K562 (cell line): Measurements from ENCODE around the gene KCNN4. TPM values are rescaled to one million over a fixed set of nuclear protein-coding genes. Genes with fewer than 3 reads are reported as not detected.

ENCODE experiments used
- ARID2 ChIP-seq: fragments of 450-650 bp; IDR thresholded peaks from 2 replicates; pipeline ENCODE4 v1.6.1; 2017; ENCODE audit warnings: antibody characterized with exemption, mild to moderate bottlenecking
- ARID4B ChIP-seq: sonication (generic); formaldehyde crosslinking; IDR thresholded peaks from 2 replicates; pipeline ENCODE4 v1.8.0; 2022; ENCODE audit warnings: mild to moderate bottlenecking, missing genetic modification reagents
- GABPB1 ChIP-seq: sonication (generic); formaldehyde crosslinking; IDR thresholded peaks from 2 replicates; pipeline ENCODE4 v1.8.0; 2022; ENCODE audit warnings: mild to moderate bottlenecking, missing genetic modification reagents
- GTF2A2 ChIP-seq: IDR thresholded peaks from 2 replicates; pipeline ENCODE4 v1.6.1; 2016; ENCODE audit warnings: mild to moderate bottlenecking, missing genetic modification characterization, missing compliant biosample characterization
- HEY1 ChIP-seq: fragments of 250-450 bp; sonication (Bioruptor Pico); IDR thresholded peaks from 2 replicates; pipeline ENCODE4 v1.5.0; 2020; ENCODE audit warnings: mild to moderate bottlenecking, moderate library complexity, borderline replicate concordance
- KLF6 ChIP-seq: fragments of 250-450 bp; sonication (Bioruptor Pico); IDR thresholded peaks from 2 replicates; pipeline ENCODE4 v1.4.0; 2020; ENCODE audit warnings: mild to moderate bottlenecking, moderate library complexity, borderline replicate concordance
- MBD2 ChIP-seq: sonication (generic); IDR thresholded peaks from 2 replicates; pipeline ENCODE4 v1.6.1; 2016; ENCODE audit warnings: low read depth, borderline replicate concordance
- MECOM ChIP-seq: fragments of 250-450 bp; sonication (Bioruptor Pico); IDR thresholded peaks from 2 replicates; pipeline ENCODE4 v1.8.0; 2022; ENCODE audit warnings: inconsistent platforms
- MNT ChIP-seq, 2 experiments: fragments of 450-650 bp; conservative IDR thresholded peaks; 2 replicates each; pipeline ENCODE4 v1.6.1; 2017; ENCODE audit warnings: mild to moderate bottlenecking in 2 of 2, moderate library complexity in 2 of 2
- POLR2A ChIP-seq: fragments of 450-650 bp; conservative IDR thresholded peaks from 2 replicates; pipeline ENCODE4 v1.6.1; 2016
- POU5F1 ChIP-seq: fragments of 150-350 bp; IDR thresholded peaks from 2 replicates; pipeline ENCODE4 v1.6.1; 2014; ENCODE audit warnings: borderline replicate concordance, low read length, low read depth, mild to moderate bottlenecking; ENCODE audit not compliant: partially characterized antibody
- PPARD ChIP-seq: fragments of 250-450 bp; sonication (Bioruptor Pico); IDR thresholded peaks from 2 replicates; pipeline ENCODE4 v1.8.0; 2022; ENCODE audit warnings: inconsistent platforms, mild to moderate bottlenecking, moderate library complexity
- PURB ChIP-seq: sonication (generic); formaldehyde crosslinking; IDR thresholded peaks from 2 replicates; pipeline ENCODE4 v1.9.0; 2021; ENCODE audit warnings: low read depth, mild to moderate bottlenecking, missing genetic modification reagents
- SETDB1 ChIP-seq: IDR thresholded peaks from one replicate; pipeline ENCODE4 v1.6.1; 2012; ENCODE audit warnings: low read length, control low read depth, inconsistent platforms
- SMAD1 ChIP-seq: fragments of 150-350 bp; IDR thresholded peaks from 2 replicates; pipeline ENCODE4 v1.6.1; 2014; ENCODE audit warnings: low read length, low read depth; ENCODE audit not compliant: partially characterized antibody
- ZBTB33 ChIP-seq: sonication (generic); formaldehyde crosslinking; IDR thresholded peaks from 2 replicates; pipeline ENCODE4 v1.8.1; 2023; ENCODE audit warnings: mild to moderate bottlenecking, missing genetic modification reagents
- polyA plus RNA-seq, 8 experiments: library from polyadenylated mRNA; depleted of rRNA in 4 of 8; stranded (reverse) in 5 of 8; unstranded in 3 of 8; fragments of >200 nt; fragmentation: Nextera tagmentation in 2 of 8; fragmentation: Illumina TruSeq in 1 of 8; extraction: Ambion mirVana in 2 of 8; extraction: Trizol in 1 of 8; gene quantifications; 2 replicates each; pipeline versions ENCODE4 v1.2.1 to v1.2.3, GENCODE V29; 2011 to 2014; ENCODE audit warnings: inconsistent platforms in 1 of 8, missing spikeins in 1 of 8
- total RNA-seq, 7 experiments: library from RNA; depleted of rRNA in 6 of 7; stranded (reverse); fragments of >200 nt in 6 of 7; fragmentation: Illumina TruSeq in 2 of 7; extraction: Trizol in 2 of 7; gene quantifications; 2 replicates each; pipeline versions ENCODE4 v1.2.1 to v1.2.3, GENCODE V29; 2011 to 2021; ENCODE audit warnings: low replicate concordance in 1 of 7

The KCNN4 gene
- total and polyA plus RNA-seq, 9 of the 15 experiments (the other 6 are each of a cell fraction or from before 2014, with no cell fraction given), result 0.53 to 37.7 (median 25.9) TPM

- TF ChIP-seq ZBTB33 (CRISPR knock-in tag), result peak; percentile 57; the same call in 1 of the 2 replicates
- no peak for TF ChIP-seq HEY1 (CRISPR knock-in tag)
- peak; percentile 23 to 42; a peak in 1 of 4 replicates for TF ChIP-seq MNT (conservative IDR thresholded peaks at IDR 0.05)
- TF ChIP-seq GABPB1 (CRISPR knock-in tag), result no peak
- TF ChIP-seq MBD2, result 0 out of 2 replicates have a peak, but pooled peaks have one; percentile 12
- no peak for TF ChIP-seq KLF6 (CRISPR knock-in tag)
- no peak for TF ChIP-seq SETDB1
- no peak for TF ChIP-seq POU5F1
- TF ChIP-seq MECOM, result no peak
- no peak for TF ChIP-seq SMAD1
- no peak for TF ChIP-seq ARID2
- no peak for TF ChIP-seq GTF2A2 (tag)
- no peak for TF ChIP-seq PURB (CRISPR knock-in tag)
- TF ChIP-seq POLR2A, result no peak
- TF ChIP-seq ARID4B (CRISPR knock-in tag), result peak; percentile 40; the same call in 1 of the 2 replicates
- no peak for TF ChIP-seq PPARD (CRISPR knock-in tag)
These were observed 2.0 kb upstream of the KCNN4 start (continued) for GRCh38 chr19:43782689-43783231.
